ENCODE measurements around the gene GAS7. TPM values are rescaled to one million over a fixed set of nuclear protein-coding genes. Genes with fewer than 3 reads are reported as not detected.

The GAS7 gene
- total and polyA plus RNA-seq, 7 donors = 6.5 to 67.6 (median 35.1) TPM

DNA sequence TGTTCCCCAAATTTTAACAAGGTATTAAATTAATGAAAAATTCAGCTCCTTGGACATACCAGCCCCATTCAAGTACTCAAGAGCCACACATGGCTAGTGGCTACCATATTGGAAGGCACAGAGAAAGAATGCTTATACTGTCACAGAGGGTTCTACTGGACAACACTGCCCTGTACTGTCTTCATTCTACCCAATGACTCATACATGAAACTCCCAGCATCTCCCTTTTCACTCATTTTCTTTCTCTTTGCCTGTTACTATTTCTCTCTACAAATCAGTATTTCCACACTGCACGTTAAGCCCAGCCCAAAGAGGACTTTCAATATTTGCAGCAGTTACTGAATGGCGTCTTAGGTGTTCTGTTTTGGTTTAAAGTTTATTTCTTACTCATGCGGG, 221.2 kb downstream of the GAS7 start:
- no peaks in the 10 kb centered on the region for H3K36me3 ChIP-seq
- intact Hi-C loops (cut with DNase I) = no loop called here
- no peaks in the 10 kb centered on the region for H3K27me3 ChIP-seq
- H3K4me1 ChIP-seq = peaks cover 0 to 19% (median 13%) of the 10 kb centered on the region in 4 donors
- 11 to 47% methylated on average over 3 of the region's 3 CpGs for WGBS, 2 donors
- no peak for DNase-seq
- no peak overlapping the region for H3K4me3 ChIP-seq
- H3K27ac ChIP-seq = no peak overlapping the region
- TF ChIP-seq POLR2A (IDR thresholded peaks at IDR 0.05) (no peak), EP300 (IDR thresholded peaks at IDR 0.05) (no peak), POLR2AphosphoS5 (IDR thresholded peaks at IDR 0.05) (no peak)
- TF ChIP-seq, protein P1, sequence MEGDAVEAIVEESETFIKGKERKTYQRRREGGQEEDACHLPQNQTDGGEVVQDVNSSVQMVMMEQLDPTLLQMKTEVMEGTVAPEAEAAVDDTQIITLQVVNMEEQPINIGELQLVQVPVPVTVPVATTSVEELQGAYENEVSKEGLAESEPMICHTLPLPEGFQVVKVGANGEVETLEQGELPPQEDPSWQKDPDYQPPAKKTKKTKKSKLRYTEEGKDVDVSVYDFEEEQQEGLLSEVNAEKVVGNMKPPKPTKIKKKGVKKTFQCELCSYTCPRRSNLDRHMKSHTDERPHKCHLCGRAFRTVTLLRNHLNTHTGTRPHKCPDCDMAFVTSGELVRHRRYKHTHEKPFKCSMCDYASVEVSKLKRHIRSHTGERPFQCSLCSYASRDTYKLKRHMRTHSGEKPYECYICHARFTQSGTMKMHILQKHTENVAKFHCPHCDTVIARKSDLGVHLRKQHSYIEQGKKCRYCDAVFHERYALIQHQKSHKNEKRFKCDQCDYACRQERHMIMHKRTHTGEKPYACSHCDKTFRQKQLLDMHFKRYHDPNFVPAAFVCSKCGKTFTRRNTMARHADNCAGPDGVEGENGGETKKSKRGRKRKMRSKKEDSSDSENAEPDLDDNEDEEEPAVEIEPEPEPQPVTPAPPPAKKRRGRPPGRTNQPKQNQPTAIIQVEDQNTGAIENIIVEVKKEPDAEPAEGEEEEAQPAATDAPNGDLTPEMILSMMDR (IDR thresholded peaks at IDR 0.05) = no peak
- H3K9me3 ChIP-seq = no peaks in the 10 kb centered on the region

DNA sequence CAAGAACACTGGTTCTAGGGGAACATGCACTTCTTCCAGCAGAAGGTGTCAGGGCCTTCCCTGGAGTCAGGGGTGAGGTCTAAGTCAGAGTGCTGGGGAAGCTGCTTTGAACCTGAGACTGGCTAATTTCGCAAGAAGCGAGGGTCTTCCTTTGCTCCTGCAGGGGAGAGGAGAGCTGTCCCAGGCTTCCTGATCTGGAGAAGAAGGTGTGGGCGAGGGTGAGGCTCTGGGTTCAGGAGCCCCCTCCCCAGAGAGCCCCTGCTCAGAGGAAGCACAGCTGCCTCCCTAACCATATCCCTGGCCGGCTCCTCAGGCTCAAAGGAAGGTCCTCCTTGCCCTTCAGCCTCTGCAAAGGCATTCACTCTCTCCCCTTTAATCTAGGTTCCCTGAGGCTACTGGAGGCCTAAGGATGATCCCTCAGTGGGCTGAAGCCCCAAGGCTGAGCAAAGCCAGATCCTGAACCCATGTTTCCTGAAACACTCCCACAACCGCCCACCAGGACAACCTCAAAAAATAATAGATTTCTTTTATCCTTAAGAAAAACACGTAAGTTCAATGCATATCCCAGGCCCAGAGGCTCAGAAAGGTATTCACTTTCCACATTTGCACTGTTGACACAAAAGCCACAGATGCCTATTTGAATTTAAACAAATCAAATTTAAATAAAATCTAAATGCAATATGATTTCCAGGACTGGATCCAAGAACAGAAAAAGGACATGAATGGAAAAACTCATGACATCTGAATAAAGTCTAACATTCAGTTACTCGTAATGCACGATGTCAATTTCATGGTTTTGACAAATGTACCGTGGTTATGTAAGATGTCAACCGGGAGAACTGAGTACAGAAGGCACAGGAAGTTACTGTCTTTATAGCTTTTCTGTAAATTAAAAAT, 221.9 kb downstream of the GAS7 start:
- WGBS, 2 donors = 79 to 92% methylated on average over 10 of the region's 10 CpGs
- Histone ChIP-seq H3K9me3 (no peaks in the 10 kb centered on the region), H3K27ac (no peak overlapping the region), H3K27me3 (no peaks in the 10 kb centered on the region), H3K4me1 (peaks cover 0 to 24% (median 20%) of the 10 kb centered on the region in 4 donors), H3K36me3 (no peaks in the 10 kb centered on the region), H3K4me3 (no peak overlapping the region)
- intact Hi-C loops (cut with DNase I) = no loop called here
- DNase-seq = peak; percentile 34
- no peak for TF ChIP-seq POLR2A (IDR thresholded peaks at IDR 0.05)
- TF ChIP-seq POLR2AphosphoS5 (IDR thresholded peaks at IDR 0.05) = no peak
- TF ChIP-seq, protein P1 (IDR thresholded peaks at IDR 0.05) = no peak
- TF ChIP-seq EP300 (IDR thresholded peaks at IDR 0.05) = no peak

DNA sequence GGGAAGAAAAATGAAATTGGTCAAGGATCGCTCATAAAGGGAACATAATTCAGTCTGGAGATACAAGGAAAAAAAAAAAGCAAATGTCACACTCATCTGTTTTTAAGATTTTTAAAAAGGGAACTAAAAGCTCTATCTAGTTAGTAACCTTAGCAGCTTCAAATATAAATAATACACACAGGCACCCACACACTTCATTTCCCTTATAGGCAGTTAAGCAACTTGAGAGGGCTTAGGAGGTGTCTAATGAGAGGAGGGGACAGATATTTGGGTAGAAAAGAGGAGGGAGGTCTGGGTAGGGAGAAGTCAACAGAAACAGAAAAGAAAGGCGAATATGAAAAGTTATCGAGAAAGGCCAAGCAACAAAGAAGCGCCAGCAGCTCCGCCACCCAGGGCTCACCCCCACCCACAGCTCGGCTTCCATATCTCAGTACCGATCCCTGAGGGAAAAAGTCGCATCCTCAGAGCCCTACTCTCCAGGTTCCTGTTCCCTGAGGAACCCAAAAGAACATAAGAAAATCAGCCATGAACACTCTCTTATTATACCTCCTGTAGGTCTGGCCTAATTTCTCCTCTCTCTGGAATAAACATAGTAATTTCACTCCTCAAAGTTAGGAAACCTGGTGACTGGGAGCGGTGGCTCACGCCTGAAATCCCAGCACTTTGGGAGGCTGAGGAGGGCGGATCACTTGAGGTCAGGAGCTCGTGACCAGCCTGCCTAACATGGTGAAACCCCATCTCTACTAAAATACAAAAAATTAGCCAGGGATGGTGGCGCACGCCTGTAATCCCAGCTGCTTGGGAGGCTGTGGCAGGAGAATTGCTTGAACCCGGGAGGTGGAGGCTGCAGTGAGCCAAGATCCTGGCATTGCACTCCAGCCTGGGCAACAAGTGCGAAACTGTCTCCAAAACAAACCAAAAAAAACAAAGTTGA, 223.7 kb downstream of the GAS7 start:
- H3K36me3 ChIP-seq = no peaks in the 10 kb centered on the region
- 87% methylated on average over 16 of the region's 16 CpGs for WGBS, 2 donors
- intact Hi-C loops (cut with DNase I) = no loop called here
- H3K4me1 ChIP-seq = peaks cover 0 to 24% (median 21%) of the 10 kb centered on the region in 4 donors
- peak overlapping the region; percentile 15 to 50 (median 33) for H3K27ac ChIP-seq
- H3K9me3 ChIP-seq = no peaks in the 10 kb centered on the region
- peak; percentile 52 for DNase-seq
- H3K27me3 ChIP-seq = no peaks in the 10 kb centered on the region
- no peak for TF ChIP-seq EP300 (IDR thresholded peaks at IDR 0.05)
- TF ChIP-seq, protein P1 (IDR thresholded peaks at IDR 0.05) = no peak
- no peak for TF ChIP-seq POLR2A (IDR thresholded peaks at IDR 0.05)
- TF ChIP-seq POLR2AphosphoS5 (IDR thresholded peaks at IDR 0.05) = no peak
- H3K4me3 ChIP-seq = no peak overlapping the region

DNA sequence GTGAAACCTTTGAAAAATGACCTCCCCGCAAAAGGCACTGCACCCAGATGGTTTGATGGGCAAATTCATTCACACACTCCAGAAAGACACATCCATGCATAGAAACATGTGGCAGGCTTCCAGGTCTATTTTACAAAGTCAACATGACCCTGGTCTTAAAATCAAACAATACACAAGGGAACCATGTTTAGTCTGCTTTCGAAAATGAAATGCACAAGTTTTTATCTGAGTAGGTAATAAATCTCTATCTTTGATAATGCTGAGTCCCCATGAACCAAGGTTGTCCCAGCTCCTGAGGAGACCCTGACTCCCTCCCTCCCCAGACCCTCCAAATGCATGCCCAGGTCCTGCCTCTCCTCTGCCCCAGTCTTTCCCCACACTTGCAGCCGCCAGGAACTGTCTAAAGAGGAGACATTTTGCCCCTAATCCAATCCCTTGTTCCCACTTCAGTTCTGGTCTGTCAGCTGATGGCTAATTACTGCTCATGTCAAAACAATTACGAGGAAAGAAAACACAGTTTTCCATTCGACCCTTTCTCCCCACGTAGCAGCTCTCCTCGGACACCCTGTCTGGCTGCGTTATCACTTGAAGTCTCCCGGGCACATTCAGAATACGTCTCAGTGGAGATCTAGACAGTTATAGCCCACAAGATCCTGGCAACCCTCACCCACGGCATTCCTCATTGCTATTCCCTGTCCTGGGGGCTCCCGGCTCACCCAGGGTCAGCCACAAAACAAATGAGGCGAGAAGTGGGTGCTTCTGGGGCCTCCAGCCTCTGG, 224.5 kb downstream of the GAS7 start:
- Histone ChIP-seq H3K27ac (peak overlapping the region in 2 of 4 donors; percentile 49 to 50), H3K9me3 (no peaks in the 10 kb centered on the region), H3K36me3 (no peaks in the 10 kb centered on the region), H3K4me1 (peaks cover 0 to 24% (median 21%) of the 10 kb centered on the region in 4 donors), H3K4me3 (no peak overlapping the region), H3K27me3 (no peaks in the 10 kb centered on the region)
- 33 to 65% methylated on average over 13 of the region's 13 CpGs for WGBS, 2 donors
- TF ChIP-seq POLR2A (IDR thresholded peaks at IDR 0.05) = no peak
- no peak for TF ChIP-seq EP300 (IDR thresholded peaks at IDR 0.05)
- TF ChIP-seq, protein P1 (IDR thresholded peaks at IDR 0.05) = no peak
- TF ChIP-seq POLR2AphosphoS5 (IDR thresholded peaks at IDR 0.05) = no peak
- DNase-seq = peak; percentile 58
- intact Hi-C loops (cut with DNase I) = no loop called here
